ENCODE measurements around the gene SORCS2.

SORCS2 gene

GRCh38 chr4:7282786-7283440 lies 90.6 kb downstream of the SORCS2 start:
- H3K27me3 ChIP-seq (ENCODE audit: insufficient read depth, low read length) = no peaks in the 10 kb centered on the region
- H3K36me3 ChIP-seq (ENCODE audit: insufficient read depth, low read depth, low read length) = no peaks in the 10 kb centered on the region
- H3K9ac ChIP-seq (ENCODE audit: low read depth, low read length) = no peak overlapping the region
- no peaks in the 10 kb centered on the region for H3K4me1 ChIP-seq (ENCODE audit: insufficient read depth, low read length)
- H3K4me3 ChIP-seq (ENCODE audit: low read length) = no peak overlapping the region
- H3K9me3 ChIP-seq (ENCODE audit: insufficient read depth, low read depth, low read length) = no peaks in the 10 kb centered on the region
- no peak overlapping the region for H3K27ac ChIP-seq (ENCODE audit: low read length)

- H3K36me3 ChIP-seq (ENCODE audit: insufficient read depth, low read depth, low read length) = no peaks in the 10 kb centered on the region
- H3K9ac ChIP-seq (ENCODE audit: low read depth, low read length) = no peak overlapping the region
- no peak overlapping the region for H3K4me3 ChIP-seq (ENCODE audit: low read length)
- H3K9me3 ChIP-seq (ENCODE audit: insufficient read depth, low read depth, low read length) = no peaks in the 10 kb centered on the region
- H3K27me3 ChIP-seq (ENCODE audit: insufficient read depth, low read length) = no peaks in the 10 kb centered on the region
- H3K27ac ChIP-seq (ENCODE audit: low read length) = no peak overlapping the region
- H3K4me1 ChIP-seq (ENCODE audit: insufficient read depth, low read length) = no peaks in the 10 kb centered on the region
Measured at GRCh38 chr4:7285244-7286094, 93.1 kb downstream of the SORCS2 start.

DNA sequence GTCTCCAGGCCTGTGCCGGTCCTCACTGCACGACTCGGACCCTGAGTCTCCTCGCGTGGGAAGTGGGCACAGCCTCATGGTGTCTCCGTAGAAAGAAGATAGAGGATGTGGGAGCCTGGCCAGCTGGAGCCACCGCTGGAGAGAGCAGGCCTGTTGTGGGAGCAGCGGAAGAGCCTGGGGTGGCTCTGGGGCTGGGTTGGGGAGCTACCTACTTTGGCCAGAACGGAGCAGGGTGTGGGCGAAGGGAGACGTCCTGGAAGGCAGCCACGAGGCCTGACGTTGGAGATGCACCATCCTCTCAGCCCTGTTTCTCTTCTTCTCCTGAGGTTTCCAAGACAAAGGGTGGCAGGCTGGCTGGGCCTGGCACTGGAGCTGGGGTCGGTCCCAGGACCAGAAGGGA lies 93.8 kb downstream of the SORCS2 start:
- no peak overlapping the region for H3K9ac ChIP-seq (ENCODE audit: low read depth, low read length)
- H3K4me1 ChIP-seq (ENCODE audit: insufficient read depth, low read length) = no peaks in the 10 kb centered on the region
- no peak overlapping the region for H3K27ac ChIP-seq (ENCODE audit: low read length)
- no peaks in the 10 kb centered on the region for H3K27me3 ChIP-seq (ENCODE audit: insufficient read depth, low read length)
- no peaks in the 10 kb centered on the region for H3K9me3 ChIP-seq (ENCODE audit: insufficient read depth, low read depth, low read length)
- H3K4me3 ChIP-seq (ENCODE audit: low read length) = no peak overlapping the region
- H3K36me3 ChIP-seq (ENCODE audit: insufficient read depth, low read depth, low read length) = no peaks in the 10 kb centered on the region

DNA sequence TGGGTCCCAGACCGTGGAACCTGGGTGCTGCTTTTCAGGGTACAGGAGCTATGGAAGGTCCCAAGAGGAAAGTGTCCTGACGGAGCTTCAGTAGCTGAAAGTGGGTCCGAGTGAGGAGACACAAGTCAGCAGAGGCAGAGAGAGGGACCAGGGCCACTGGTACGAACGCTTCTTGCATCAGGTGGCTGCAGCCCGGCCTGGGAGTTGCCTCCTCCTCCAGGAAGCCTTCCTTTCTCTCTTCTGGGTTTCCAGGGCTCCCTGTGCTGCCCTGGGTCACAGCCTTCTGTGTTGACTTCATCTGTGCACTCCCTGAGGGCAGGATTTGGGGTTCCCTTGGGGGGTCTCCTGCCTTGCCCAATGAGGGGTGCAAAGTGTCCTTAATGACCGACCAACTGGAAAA lies 94.5 kb downstream of the SORCS2 start:
- Histone ChIP-seq H3K27ac (ENCODE audit: low read length) (no peak overlapping the region), H3K36me3 (ENCODE audit: insufficient read depth, low read depth, low read length) (no peaks in the 10 kb centered on the region), H3K9ac (ENCODE audit: low read depth, low read length) (no peak overlapping the region), H3K4me1 (ENCODE audit: insufficient read depth, low read length) (no peaks in the 10 kb centered on the region), H3K9me3 (ENCODE audit: insufficient read depth, low read depth, low read length) (no peaks in the 10 kb centered on the region), H3K4me3 (ENCODE audit: low read length) (no peak overlapping the region), H3K27me3 (ENCODE audit: insufficient read depth, low read length) (no peaks in the 10 kb centered on the region)

- H3K4me3 ChIP-seq (ENCODE audit: low read length) = no peak overlapping the region
- H3K36me3 ChIP-seq (ENCODE audit: insufficient read depth, low read depth, low read length) = no peaks in the 10 kb centered on the region
- no peaks in the 10 kb centered on the region for H3K9me3 ChIP-seq (ENCODE audit: insufficient read depth, low read depth, low read length)
- no peak overlapping the region for H3K9ac ChIP-seq (ENCODE audit: low read depth, low read length)
- H3K27ac ChIP-seq (ENCODE audit: low read length) = no peak overlapping the region
- H3K27me3 ChIP-seq (ENCODE audit: insufficient read depth, low read length) = no peaks in the 10 kb centered on the region
- no peaks in the 10 kb centered on the region for H3K4me1 ChIP-seq (ENCODE audit: insufficient read depth, low read length)
Measured at GRCh38 chr4:7287274-7287917, 95.1 kb downstream of the SORCS2 start.

- Histone ChIP-seq H3K9ac (ENCODE audit: low read depth, low read length) (no peak overlapping the region), H3K27me3 (ENCODE audit: insufficient read depth, low read length) (no peaks in the 10 kb centered on the region), H3K9me3 (ENCODE audit: insufficient read depth, low read depth, low read length) (no peaks in the 10 kb centered on the region), H3K4me1 (ENCODE audit: insufficient read depth, low read length) (no peaks in the 10 kb centered on the region), H3K36me3 (ENCODE audit: insufficient read depth, low read depth, low read length) (no peaks in the 10 kb centered on the region), H3K27ac (ENCODE audit: low read length) (no peak overlapping the region), H3K4me3 (ENCODE audit: low read length) (no peak overlapping the region)
Measured at GRCh38 chr4:7287918-7288280, 95.6 kb downstream of the SORCS2 start.

DNA sequence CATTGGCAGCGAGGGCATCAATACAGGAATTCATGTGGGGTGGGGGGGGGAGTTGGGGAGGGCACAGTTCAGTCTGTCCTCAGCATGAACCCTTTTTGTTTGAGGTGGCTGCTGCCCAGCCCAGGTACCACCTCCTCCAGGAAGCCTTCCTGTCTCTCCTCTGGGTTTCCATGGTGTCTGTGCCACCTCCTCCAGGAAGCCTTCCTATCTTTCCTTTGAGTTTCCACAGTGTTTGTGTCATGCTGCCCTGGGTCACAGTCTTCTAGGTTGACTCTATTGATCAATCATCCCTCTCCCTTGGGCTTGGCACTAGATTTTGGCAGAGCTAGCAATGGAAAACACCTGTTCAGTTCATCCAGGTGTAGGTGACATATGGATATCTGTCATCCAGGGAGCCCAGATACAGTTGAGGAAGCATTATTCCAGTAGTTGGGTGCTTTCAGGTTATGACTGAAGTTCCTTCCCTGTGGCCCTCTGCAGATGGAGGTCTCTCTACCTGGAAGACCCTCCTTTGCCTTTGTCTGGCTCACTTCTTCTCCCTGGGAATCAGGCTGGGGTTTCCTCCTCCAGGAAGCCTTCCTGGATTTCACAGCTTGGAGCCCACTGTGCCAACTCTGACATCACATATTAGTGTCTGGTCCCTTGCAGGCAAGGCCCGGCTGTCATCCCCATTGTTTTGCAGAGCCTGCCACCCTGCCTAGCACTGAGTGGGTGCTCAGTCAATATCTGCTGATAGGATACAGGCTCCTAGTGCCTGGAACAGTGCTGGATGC lies 96.6 kb downstream of the SORCS2 start:
- no peaks in the 10 kb centered on the region for H3K4me1 ChIP-seq (ENCODE audit: insufficient read depth, low read length)
- no peak overlapping the region for H3K9ac ChIP-seq (ENCODE audit: low read depth, low read length)
- no peak overlapping the region for H3K4me3 ChIP-seq (ENCODE audit: low read length)
- no peaks in the 10 kb centered on the region for H3K36me3 ChIP-seq (ENCODE audit: insufficient read depth, low read depth, low read length)
- no peak overlapping the region for H3K27ac ChIP-seq (ENCODE audit: low read length)
- no peaks in the 10 kb centered on the region for H3K27me3 ChIP-seq (ENCODE audit: insufficient read depth, low read length)
- H3K9me3 ChIP-seq (ENCODE audit: insufficient read depth, low read depth, low read length) = no peaks in the 10 kb centered on the region

- no peaks in the 10 kb centered on the region for H3K9me3 ChIP-seq (ENCODE audit: insufficient read depth, low read depth, low read length)
- H3K4me3 ChIP-seq (ENCODE audit: low read length) = no peak overlapping the region
- H3K4me1 ChIP-seq (ENCODE audit: insufficient read depth, low read length) = no peaks in the 10 kb centered on the region
- no peaks in the 10 kb centered on the region for H3K36me3 ChIP-seq (ENCODE audit: insufficient read depth, low read depth, low read length)
- no peak overlapping the region for H3K27ac ChIP-seq (ENCODE audit: low read length)
- H3K27me3 ChIP-seq (ENCODE audit: insufficient read depth, low read length) = no peaks in the 10 kb centered on the region
- no peak overlapping the region for H3K9ac ChIP-seq (ENCODE audit: low read depth, low read length)
Measured at GRCh38 chr4:7289589-7289988, 97.3 kb downstream of the SORCS2 start.

- no peak overlapping the region; the same call in 1 of the 2 replicates for H3K9ac ChIP-seq (ENCODE audit: low read depth, low read length)
- H3K27ac ChIP-seq (ENCODE audit: low read length) = no peak overlapping the region
- H3K9me3 ChIP-seq (ENCODE audit: insufficient read depth, low read depth, low read length) = no peaks in the 10 kb centered on the region
- no peaks in the 10 kb centered on the region for H3K36me3 ChIP-seq (ENCODE audit: insufficient read depth, low read depth, low read length)
- H3K27me3 ChIP-seq (ENCODE audit: insufficient read depth, low read length) = no peaks in the 10 kb centered on the region
- no peak overlapping the region for H3K4me3 ChIP-seq (ENCODE audit: low read length)
- no peaks in the 10 kb centered on the region for H3K4me1 ChIP-seq (ENCODE audit: insufficient read depth, low read length)
Measured at GRCh38 chr4:7291372-7292114, 99.2 kb downstream of the SORCS2 start.

DNA sequence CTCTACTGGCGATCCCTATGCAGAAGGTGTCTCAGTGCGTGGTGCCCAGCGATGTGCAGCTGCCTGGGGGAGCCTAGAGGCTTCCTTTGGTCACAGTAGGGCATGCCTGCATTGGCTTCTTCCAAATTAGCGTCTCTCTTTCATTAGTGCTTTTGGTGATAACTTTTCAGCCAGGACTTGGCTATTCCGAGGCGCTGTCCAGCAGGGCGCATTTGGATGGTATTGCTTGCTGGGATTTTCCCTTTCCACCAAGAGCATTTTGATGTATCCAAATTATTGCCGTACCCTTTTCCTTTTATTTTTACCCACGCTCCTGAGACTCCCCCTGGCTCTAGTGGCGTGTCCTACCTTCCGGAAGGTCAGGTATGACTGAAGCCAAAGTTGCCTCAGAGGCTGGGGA lies 101.4 kb downstream of the SORCS2 start:
- Histone ChIP-seq H3K9ac (ENCODE audit: low read depth, low read length) (no peak overlapping the region), H3K4me1 (ENCODE audit: insufficient read depth, low read length) (no peaks in the 10 kb centered on the region), H3K27ac (ENCODE audit: low read length) (no peak overlapping the region), H3K36me3 (ENCODE audit: insufficient read depth, low read depth, low read length) (no peaks in the 10 kb centered on the region), H3K9me3 (ENCODE audit: insufficient read depth, low read depth, low read length) (no peaks in the 10 kb centered on the region), H3K4me3 (ENCODE audit: low read length) (no peak overlapping the region), H3K27me3 (ENCODE audit: insufficient read depth, low read length) (no peaks in the 10 kb centered on the region)

GRCh38 chr4:7294176-7294756 lies 101.9 kb downstream of the SORCS2 start:
- Histone ChIP-seq H3K9me3 (ENCODE audit: insufficient read depth, low read depth, low read length) (no peaks in the 10 kb centered on the region), H3K4me1 (ENCODE audit: insufficient read depth, low read length) (no peaks in the 10 kb centered on the region), H3K9ac (ENCODE audit: low read depth, low read length) (no peak overlapping the region), H3K4me3 (ENCODE audit: low read length) (no peak overlapping the region), H3K27ac (ENCODE audit: low read length) (no peak overlapping the region), H3K36me3 (ENCODE audit: insufficient read depth, low read depth, low read length) (no peaks in the 10 kb centered on the region), H3K27me3 (ENCODE audit: insufficient read depth, low read length) (no peaks in the 10 kb centered on the region)

Data from iPS-20b (cell line).